Cardiac fibroblast (primary cell): Measurements from ENCODE around the gene KIAA1755.
A peak's percentile ranks its signal among the peaks of the same experiment; 100 is the strongest.

ENCODE experiments used
- DNase-seq, 2 donors: peaks; one replicate each; pipeline versions ENCODE4 v3.0.0 to v3.0.0-alpha.2; 2010; ENCODE audit warnings: low read depth in 2 of 2
- H3K4me3 ChIP-seq, 2 donors: replicated peaks in 1 of 2; 1 replicate in 1 of 2; 2 replicates in 1 of 2; pipeline ENCODE4 v1.5.1; 2011; ENCODE audit warnings: low read depth in 2 of 2, low read length in 2 of 2, mild to moderate bottlenecking in 2 of 2, moderate library complexity in 1 of 2
- TF ChIP-seq, protein P1 (sequence below): IDR thresholded peaks from one replicate; pipeline ENCODE4 v1.5.1; 2011; ENCODE audit warnings: low read depth, mild to moderate bottlenecking, low read length, inconsistent platforms

KIAA1755 gene

DNA sequence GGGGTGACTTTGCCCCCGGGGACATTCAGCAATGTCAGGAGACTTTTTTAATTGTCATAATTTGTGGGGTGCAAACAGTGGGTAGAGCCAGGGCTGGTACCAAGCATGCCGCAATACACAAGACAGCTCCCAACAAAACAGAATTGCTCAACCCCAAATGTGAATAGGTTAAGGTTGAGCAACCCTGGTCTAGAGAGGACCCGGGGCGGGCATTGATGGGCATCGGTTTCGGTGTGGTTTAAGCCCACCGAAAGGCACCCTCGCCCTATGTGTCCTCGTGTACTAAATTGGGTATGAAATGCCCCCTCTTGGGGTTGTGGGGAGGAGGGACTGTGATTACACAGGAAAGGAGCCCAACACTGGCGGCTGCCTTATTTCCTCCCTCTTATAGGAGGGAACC is 36.0 kb downstream of the KIAA1755 start:
- no peak overlapping the region for H3K4me3 ChIP-seq
- TF ChIP-seq, protein P1, sequence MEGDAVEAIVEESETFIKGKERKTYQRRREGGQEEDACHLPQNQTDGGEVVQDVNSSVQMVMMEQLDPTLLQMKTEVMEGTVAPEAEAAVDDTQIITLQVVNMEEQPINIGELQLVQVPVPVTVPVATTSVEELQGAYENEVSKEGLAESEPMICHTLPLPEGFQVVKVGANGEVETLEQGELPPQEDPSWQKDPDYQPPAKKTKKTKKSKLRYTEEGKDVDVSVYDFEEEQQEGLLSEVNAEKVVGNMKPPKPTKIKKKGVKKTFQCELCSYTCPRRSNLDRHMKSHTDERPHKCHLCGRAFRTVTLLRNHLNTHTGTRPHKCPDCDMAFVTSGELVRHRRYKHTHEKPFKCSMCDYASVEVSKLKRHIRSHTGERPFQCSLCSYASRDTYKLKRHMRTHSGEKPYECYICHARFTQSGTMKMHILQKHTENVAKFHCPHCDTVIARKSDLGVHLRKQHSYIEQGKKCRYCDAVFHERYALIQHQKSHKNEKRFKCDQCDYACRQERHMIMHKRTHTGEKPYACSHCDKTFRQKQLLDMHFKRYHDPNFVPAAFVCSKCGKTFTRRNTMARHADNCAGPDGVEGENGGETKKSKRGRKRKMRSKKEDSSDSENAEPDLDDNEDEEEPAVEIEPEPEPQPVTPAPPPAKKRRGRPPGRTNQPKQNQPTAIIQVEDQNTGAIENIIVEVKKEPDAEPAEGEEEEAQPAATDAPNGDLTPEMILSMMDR: no peak
- DNase-seq: no peak

DNA sequence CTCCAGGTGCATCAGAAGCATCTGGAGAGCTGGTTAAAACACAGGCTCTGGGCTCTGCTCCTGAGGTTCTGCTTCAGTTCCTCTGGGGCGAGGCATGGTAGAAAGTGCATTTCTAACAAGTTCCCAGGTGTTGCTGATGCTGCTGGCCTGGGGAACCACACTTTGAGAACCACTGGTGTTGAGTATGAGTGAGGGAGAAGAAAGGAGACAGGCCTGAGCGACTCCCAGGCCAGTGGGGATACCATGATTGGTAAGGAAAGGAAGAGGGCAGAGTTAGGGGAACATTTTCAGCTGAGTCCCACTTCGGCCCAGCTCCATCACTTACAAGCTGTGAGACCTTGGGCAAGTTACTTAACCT is 36.8 kb downstream of the KIAA1755 start:
- no peak for DNase-seq
- TF ChIP-seq, protein P1: no peak

DNA sequence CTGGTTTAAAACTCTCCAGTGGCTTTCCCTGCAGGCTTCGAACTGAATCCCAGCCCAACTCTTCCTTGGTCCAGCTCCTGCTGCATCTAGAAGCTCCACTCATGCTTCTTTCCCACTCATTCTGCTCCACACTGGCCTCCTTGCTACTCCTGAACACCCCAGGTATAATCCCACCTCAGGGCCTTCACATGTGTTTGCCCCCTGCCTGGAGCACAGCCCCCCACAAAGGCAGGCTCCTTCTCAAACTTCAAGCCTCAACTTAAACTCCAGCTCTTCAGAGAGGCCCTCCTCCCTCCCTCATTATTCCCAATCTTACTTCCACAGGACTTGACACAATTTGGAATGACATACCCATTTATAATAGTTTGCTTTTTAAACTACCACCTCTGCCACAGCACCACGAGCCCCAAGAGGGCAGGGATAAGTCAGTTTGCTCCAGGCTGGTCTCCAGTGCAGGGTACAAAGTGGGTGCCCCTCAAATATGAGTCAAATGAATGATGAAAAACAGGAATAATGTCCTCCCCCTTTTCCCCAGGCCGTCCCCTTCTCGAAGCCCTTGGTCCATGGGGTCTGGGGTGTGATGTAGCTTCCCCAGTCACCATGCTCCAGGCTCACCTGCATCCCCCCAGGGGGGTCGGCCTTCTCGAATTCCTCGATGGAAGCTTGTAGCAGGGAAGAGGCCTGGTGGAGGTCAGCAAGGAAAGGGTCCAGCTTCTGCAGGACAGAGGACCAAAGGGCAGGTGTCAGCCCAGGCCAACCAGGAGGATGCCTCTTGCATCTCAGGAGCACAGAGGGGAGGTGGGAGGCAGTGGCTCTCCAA is 37.4 kb downstream of the KIAA1755 start:
- no peak overlapping the region for H3K4me3 ChIP-seq
- TF ChIP-seq, protein P1: no peak
- DNase-seq: no peak

More for the DNA sequence above, 36.8 kb downstream of the KIAA1755 start:
- H3K4me3 ChIP-seq: no peak overlapping the region

DNA sequence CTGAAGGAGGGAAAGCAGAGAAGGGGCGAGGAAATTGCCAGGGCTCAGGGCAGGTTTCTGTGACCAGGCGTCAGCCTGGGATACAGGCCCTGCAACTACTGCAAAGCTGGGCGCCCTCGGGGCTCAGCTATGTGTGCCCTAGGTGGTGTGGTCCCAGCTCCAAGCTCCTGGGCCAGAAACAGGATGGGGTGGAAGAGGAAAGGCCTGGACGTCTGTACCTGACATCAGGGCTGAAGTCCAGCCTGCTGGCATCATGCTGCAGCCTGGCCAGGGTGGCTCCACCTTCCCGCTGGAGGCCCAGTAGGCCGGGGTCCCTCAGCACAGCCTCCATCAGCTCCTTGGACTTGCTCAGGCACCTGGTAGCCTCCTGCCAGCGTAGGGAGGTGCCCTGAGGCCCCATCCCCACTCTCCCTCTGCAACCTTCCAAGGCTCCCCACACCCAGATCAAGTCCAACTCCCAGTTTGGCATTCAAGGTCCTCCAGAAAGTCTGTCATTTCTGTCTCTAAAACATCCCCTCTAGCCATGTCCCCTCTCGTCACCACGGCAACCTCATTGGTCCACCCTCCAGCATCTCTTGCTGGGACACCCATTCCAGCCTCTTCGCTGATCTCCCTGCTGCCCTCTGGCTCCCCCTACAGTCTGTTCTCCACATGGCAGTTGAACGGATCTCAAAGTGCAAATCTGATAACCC is 38.2 kb downstream of the KIAA1755 start:
- DNase-seq: peak; percentile 59 to 67
- no peak overlapping the region for H3K4me3 ChIP-seq
- TF ChIP-seq, protein P1: peak; percentile 99

DNA sequence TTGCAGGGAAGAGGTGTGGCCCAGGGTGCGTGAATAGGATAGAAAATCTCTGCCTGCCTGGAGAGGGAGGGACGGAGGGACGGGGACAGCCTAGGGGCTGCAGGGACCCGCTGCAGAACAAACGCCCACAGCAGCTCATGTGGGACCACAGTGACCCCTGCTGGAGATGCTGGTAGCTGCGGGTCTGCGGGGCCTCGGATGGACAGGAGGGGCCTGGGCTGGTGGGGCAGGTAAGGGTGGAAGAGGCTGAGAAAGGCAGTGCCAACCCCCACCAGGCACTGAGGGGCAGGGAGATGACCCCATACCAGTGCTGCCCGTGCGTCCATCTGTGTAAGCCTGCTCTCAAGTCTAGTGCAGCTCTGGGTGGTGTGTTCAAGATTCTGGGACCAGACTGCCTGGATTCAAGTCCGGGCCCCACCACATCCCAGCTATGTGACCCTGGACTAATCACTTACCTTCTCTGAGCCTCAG is 39.4 kb downstream of the KIAA1755 start:
- TF ChIP-seq, protein P1: peak; percentile 94
- DNase-seq: peak; percentile 68 to 69
- H3K4me3 ChIP-seq: no peak overlapping the region

DNA sequence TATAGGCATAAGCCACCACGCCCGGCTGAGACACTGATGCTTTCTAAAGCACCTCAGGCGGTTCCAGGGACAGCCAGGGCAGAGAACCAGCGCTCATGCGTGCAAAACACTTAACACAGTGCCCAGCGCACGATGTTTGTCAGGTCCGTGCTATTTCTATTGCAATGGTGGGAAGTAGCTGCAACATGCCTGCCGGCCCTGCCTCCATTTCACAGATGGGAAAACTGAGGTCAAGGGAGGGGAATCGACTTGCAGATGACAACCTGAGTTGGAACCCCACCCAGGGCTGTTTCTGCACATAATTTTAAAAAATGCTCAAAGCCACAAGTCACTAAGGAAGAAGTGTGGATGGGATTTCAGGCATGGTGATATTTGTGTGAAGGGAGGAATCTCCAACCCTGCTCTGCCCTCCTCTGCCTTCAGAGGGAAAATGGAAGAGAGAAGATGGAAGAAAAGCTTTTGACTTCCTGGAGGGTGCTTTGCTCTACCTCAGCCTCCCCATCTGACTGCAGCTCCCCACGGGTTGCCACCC is 39.9 kb downstream of the KIAA1755 start:
- TF ChIP-seq, protein P1: no peak
- no peak overlapping the region for H3K4me3 ChIP-seq

More for the DNA sequence above, 39.9 kb downstream of the KIAA1755 start:
- no peak for DNase-seq
